Fibroblast of the aortic adventitia (primary cell): Measurements from ENCODE around the gene SEPTIN2. TPM values are rescaled to one million over a fixed set of nuclear protein-coding genes. Genes with fewer than 3 reads are reported as not detected.
A peak's percentile ranks its signal among the peaks of the same experiment; 100 is the strongest.

Source experiments
- DNase-seq: peaks from one replicate; pipeline ENCODE4 v3.0.0-alpha.2; 2010; ENCODE audit warnings: low read depth
- H3K4me3 ChIP-seq: 2 replicates; pipeline ENCODE4 v1.5.1; 2011; ENCODE audit warnings: low read depth, mild to moderate bottlenecking, control low read depth, low read length, moderate library complexity
- total RNA-seq: library from RNA; depleted of rRNA; stranded (reverse); fragments of >200 nt; gene quantifications from 2 replicates; pipeline ENCODE4 v1.2.3, GENCODE V29; 2012; ENCODE audit warnings: low replicate concordance
- TF ChIP-seq, protein P1 (sequence below): IDR thresholded peaks from 2 replicates; pipeline ENCODE4 v1.5.1; 2011; ENCODE audit warnings: mild to moderate bottlenecking, low read length, control low read depth, inconsistent platforms; ENCODE audit not compliant: insufficient read depth

The SEPTIN2 gene
- total RNA-seq, 1 donor = 546 TPM

DNA sequence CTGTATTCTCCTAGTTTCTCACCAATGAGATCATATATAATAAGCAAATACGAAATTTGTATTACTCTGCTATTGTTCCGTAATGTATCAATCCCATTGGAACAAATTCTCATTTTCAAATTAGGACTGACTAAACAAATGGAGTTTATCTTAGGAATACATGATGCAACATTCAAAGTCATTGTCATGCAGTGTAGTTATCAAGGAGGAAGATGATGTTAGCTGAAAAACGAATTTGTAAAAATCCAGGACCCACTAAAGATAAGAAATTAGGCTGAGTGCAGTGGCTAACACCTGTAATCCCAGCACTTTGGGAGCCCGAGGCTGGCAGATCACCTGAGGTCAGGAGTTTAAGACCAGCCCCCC is 14.9 kb downstream of the SEPTIN2 start:
- TF ChIP-seq, protein P1, sequence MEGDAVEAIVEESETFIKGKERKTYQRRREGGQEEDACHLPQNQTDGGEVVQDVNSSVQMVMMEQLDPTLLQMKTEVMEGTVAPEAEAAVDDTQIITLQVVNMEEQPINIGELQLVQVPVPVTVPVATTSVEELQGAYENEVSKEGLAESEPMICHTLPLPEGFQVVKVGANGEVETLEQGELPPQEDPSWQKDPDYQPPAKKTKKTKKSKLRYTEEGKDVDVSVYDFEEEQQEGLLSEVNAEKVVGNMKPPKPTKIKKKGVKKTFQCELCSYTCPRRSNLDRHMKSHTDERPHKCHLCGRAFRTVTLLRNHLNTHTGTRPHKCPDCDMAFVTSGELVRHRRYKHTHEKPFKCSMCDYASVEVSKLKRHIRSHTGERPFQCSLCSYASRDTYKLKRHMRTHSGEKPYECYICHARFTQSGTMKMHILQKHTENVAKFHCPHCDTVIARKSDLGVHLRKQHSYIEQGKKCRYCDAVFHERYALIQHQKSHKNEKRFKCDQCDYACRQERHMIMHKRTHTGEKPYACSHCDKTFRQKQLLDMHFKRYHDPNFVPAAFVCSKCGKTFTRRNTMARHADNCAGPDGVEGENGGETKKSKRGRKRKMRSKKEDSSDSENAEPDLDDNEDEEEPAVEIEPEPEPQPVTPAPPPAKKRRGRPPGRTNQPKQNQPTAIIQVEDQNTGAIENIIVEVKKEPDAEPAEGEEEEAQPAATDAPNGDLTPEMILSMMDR = no peak
- DNase-seq = no peak
- no peak overlapping the region for H3K4me3 ChIP-seq

DNA sequence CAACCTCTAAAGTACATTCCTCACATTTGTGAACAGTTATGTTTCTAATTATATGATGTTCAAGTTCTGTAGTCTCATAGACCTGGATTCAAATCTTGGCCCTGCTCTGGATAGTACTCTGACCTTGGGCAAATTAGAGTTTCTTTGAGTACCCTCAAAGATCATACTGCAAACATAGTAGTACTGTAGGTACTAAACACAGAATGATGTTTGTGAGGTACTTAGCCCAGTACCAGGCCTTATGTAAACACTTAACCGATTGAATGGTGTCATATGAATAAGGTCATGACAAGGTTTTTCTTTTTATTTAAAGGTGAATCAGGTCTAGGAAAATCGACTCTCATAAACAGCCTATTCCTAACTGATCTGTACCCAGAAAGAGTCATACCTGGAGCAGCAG is 19.1 kb downstream of the SEPTIN2 start:
- TF ChIP-seq, protein P1 = no peak
- no peak overlapping the region for H3K4me3 ChIP-seq
- no peak for DNase-seq

- TF ChIP-seq, protein P1 = no peak
- peak; percentile 61 for DNase-seq
- H3K4me3 ChIP-seq = no peak overlapping the region
Measured at GRCh38 chr2:241339839-241340630, 24.3 kb downstream of the SEPTIN2 start.

DNA sequence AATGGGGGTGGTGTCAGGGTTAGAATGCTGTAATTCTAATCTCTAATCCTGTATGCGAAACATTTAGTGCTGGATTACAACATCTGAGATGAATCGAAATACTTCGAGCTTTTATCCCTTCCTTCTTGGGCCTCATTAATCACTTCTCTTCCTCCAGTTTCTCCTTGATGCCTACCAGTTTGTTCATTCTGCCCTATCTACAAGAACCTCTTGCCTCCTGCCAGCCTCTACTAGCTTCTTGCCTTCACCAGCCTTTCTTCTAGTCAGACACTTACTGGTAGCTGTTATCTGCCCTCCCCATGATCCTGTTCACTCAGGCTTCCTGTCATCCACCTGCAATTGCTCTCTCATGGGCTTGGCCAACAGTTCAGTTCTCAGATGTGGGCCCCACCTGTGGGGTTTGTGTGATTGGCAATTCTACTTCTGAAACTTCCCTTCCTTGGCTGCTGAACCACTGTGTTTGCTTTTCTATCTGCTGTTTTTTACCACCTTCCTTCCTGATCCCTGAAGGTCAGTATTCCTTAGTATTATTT is 25.0 kb downstream of the SEPTIN2 start:
- no peak for DNase-seq
- H3K4me3 ChIP-seq = no peak overlapping the region
- TF ChIP-seq, protein P1 = no peak

- TF ChIP-seq, protein P1 = no peak
- peak; percentile 34 for DNase-seq
Measured at GRCh38 chr2:241344925-241345651, 29.4 kb downstream of the SEPTIN2 start.

DNA sequence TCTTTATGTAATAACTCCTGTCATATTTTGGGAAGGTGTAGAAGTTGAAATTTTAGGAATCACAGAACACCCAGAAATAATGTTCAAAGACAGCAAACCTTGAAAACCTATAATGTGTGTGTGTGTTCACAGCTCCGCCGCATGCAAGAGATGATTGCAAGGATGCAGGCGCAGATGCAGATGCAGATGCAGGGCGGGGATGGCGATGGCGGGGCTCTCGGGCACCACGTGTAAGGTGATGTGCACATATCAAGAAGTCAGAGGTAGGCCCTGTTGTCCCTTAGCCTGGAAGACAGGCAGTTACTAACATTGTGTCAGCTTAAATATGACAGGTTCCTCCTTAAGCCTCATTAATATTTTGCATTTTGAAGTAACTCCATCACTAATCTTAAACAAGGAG is 34.2 kb downstream of the SEPTIN2 start:
- TF ChIP-seq, protein P1 = no peak
- no peak for DNase-seq
- no peak overlapping the region for H3K4me3 ChIP-seq

More at GRCh38 chr2:241344925-241345651, 29.4 kb downstream of the SEPTIN2 start:
- no peak overlapping the region for H3K4me3 ChIP-seq
